Neural cell (in vitro differentiated cells): ENCODE measurements around the gene DLK1.

Experiments used
- CTCF ChIP-seq: fragments of 450-650 bp; IDR thresholded peaks from 2 replicates; pipeline ENCODE4 v1.5.1; 2014; ENCODE audit warnings: antibody characterized with exemption, mild to moderate bottlenecking, moderate library complexity; ENCODE audit not compliant: poor library complexity, severe bottlenecking
- EP300 ChIP-seq: fragments of 450-650 bp; conservative IDR thresholded peaks from 2 replicates; pipeline ENCODE4 v1.6.1; 2014; ENCODE audit warnings: antibody characterized with exemption, mild to moderate bottlenecking, moderate library complexity; ENCODE audit not compliant: poor library complexity, severe bottlenecking
- EZH2 ChIP-seq: fragments of 200-600, 300-800 bp; shearing (Covaris generic), sonication (generic); IDR thresholded peaks from 2 replicates; pipeline ENCODE4 v1.6.1; 2014; ENCODE audit warnings: antibody characterized with exemption, low read length, borderline replicate concordance, mild to moderate bottlenecking; ENCODE audit not compliant: insufficient read depth, poor library complexity, severe bottlenecking
- MXI1 ChIP-seq: fragments of 450-650 bp; conservative IDR thresholded peaks from 2 replicates; pipeline ENCODE4 v1.6.1; 2014; ENCODE audit warnings: antibody characterized with exemption, mild to moderate bottlenecking; ENCODE audit not compliant: poor library complexity, severe bottlenecking
- POLR2AphosphoS5 ChIP-seq: IDR thresholded peaks from 2 replicates; pipeline ENCODE4 v1.6.1; 2012
- RAD21 ChIP-seq: fragments of 450-650 bp; conservative IDR thresholded peaks from 2 replicates; pipeline ENCODE4 v1.6.1; 2014; ENCODE audit warnings: antibody characterized with exemption, mild to moderate bottlenecking, moderate library complexity
- REST ChIP-seq: IDR thresholded peaks from 2 replicates; pipeline ENCODE4 v1.6.1; 2012; ENCODE audit warnings: borderline replicate concordance
- SMC3 ChIP-seq: fragments of 450-650 bp; conservative IDR thresholded peaks from 2 replicates; pipeline ENCODE4 v1.6.1; 2014; ENCODE audit warnings: antibody characterized with exemption, mild to moderate bottlenecking, moderate library complexity; ENCODE audit not compliant: poor library complexity
- TAF1 ChIP-seq: IDR thresholded peaks from 2 replicates; pipeline ENCODE4 v1.6.1; 2012; ENCODE audit warnings: low read depth

- TF ChIP-seq CTCF = no peak
- no peak for TF ChIP-seq POLR2AphosphoS5
- TF ChIP-seq EZH2 = no peak
- TF ChIP-seq SMC3 = no peak
- no peak for TF ChIP-seq EP300
- TF ChIP-seq RAD21 = no peak
- no peak for TF ChIP-seq MXI1
- TF ChIP-seq TAF1 = no peak
- no peak for TF ChIP-seq REST
Observed at GRCh38 chr14:100713705-100714104, 13.0 kb upstream of the DLK1 start.
